Gastroesophageal sphincter (tissue), 4 donors: Measurements from ENCODE around the gene DNAAF1. TPM values are rescaled to one million over a fixed set of nuclear protein-coding genes. Genes with fewer than 3 reads are reported as not detected.

Experiments used
- ATAC-seq: fragments of 150-250 bp; one replicate; pipeline ENCODE4 v1.9.1; 2016; ENCODE audit warnings: mild to moderate bottlenecking, moderate library complexity
- H3K27ac ChIP-seq, 4 donors: fragments of 200-600 bp; sonication (generic) in 3 of 4; 1 replicate in 3 of 4; 2 replicates in 1 of 4; pipeline ENCODE4 v1.5.1; 2016 to 2019
- H3K27me3 ChIP-seq: fragments of 200-600 bp; sonication (generic); one replicate; pipeline ENCODE4 v1.5.1; 2019
- H3K36me3 ChIP-seq, 2 donors: fragments of 200-600 bp; sonication (generic); one replicate each; pipeline ENCODE4 v1.5.1; 2019; ENCODE audit warnings: control low read depth in 1 of 2
- H3K4me1 ChIP-seq, 3 donors: fragments of 200-600 bp; sonication (generic); 1 replicate in 2 of 3; 2 replicates in 1 of 3; pipeline ENCODE4 v1.5.1; 2016 to 2019; ENCODE audit warnings: control low read depth in 2 of 3
- H3K4me3 ChIP-seq, 2 donors: fragments of 200-600 bp; sonication (generic); one replicate each; pipeline ENCODE4 v1.5.1; 2019; ENCODE audit warnings: mild to moderate bottlenecking in 1 of 2, moderate library complexity in 1 of 2
- H3K9me3 ChIP-seq, 3 donors: fragments of 200-600 bp; sonication (generic); one replicate each; pipeline ENCODE4 v1.5.1; 2017 to 2019; ENCODE audit warnings: control low read depth in 2 of 3
- EP300 ChIP-seq: sonication (generic); formaldehyde crosslinking; IDR thresholded peaks from one replicate; pipeline ENCODE4 v1.6.1; 2017; ENCODE audit warnings: antibody characterized with exemption, mild to moderate bottlenecking
- POLR2A ChIP-seq, 2 donors: fragments of 450-650 bp; IDR thresholded peaks; one replicate each; pipeline ENCODE4 v1.6.1; 2017; ENCODE audit warnings: antibody characterized with exemption in 2 of 2, mild to moderate bottlenecking in 2 of 2, moderate library complexity in 1 of 2
- POLR2AphosphoS5 ChIP-seq: sonication (generic); formaldehyde crosslinking; IDR thresholded peaks from one replicate; pipeline ENCODE4 v1.6.1; 2017; ENCODE audit warnings: antibody characterized with exemption
- WGBS, 2 donors: methylation state at CpG; one replicate each; pipeline ENCODE4 v1.1.5; 2018; ENCODE audit warnings: low coverage in 1 of 2; 5-methylcytosine and 5-hydroxymethylcytosine counted together
- total RNA-seq, 4 donors: library from RNA; depleted of rRNA; stranded (reverse); fragments of >200 nt; gene quantifications; one replicate each; pipeline ENCODE4 v1.1.0, GENCODE V29; 2016
- TF ChIP-seq, protein P1 (sequence below), 4 experiments: fragments of 200-600 bp in 2 of 4; fragments of 450-650 bp in 2 of 4; sonication (generic) in 1 of 4; IDR thresholded peaks; one replicate each; pipeline ENCODE4 v1.5.1; 2017 to 2019; ENCODE audit warnings: antibody characterized with exemption in 4 of 4, mild to moderate bottlenecking in 2 of 4, moderate library complexity in 2 of 4

The DNAAF1 gene
- total RNA-seq, 4 donors from 2014 or later, result 0.27 TPM; not detected in 3

DNA sequence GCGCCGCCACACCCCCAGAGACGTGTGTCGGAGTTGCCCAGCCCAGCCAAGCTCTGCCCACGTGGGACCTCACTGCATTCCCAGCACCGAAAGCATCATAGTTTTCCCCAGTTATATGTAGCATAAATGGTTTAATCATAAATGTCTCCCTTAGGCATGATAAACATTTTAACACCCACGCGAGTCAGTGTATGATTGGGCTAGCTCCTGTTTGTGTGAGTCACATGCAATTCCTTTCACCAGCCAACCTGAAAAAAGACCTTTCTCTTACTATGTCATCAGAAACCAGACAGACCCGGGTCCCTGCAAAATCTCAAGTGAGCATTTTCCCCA lies 32.6 kb downstream of the DNAAF1 start:
- Histone ChIP-seq H3K4me1 (peaks cover 0 to 41% (median 21%) of the 10 kb centered on the region in 3 donors), H3K4me3 (no peak overlapping the region)
- peak; percentile 47 for ATAC-seq

DNA sequence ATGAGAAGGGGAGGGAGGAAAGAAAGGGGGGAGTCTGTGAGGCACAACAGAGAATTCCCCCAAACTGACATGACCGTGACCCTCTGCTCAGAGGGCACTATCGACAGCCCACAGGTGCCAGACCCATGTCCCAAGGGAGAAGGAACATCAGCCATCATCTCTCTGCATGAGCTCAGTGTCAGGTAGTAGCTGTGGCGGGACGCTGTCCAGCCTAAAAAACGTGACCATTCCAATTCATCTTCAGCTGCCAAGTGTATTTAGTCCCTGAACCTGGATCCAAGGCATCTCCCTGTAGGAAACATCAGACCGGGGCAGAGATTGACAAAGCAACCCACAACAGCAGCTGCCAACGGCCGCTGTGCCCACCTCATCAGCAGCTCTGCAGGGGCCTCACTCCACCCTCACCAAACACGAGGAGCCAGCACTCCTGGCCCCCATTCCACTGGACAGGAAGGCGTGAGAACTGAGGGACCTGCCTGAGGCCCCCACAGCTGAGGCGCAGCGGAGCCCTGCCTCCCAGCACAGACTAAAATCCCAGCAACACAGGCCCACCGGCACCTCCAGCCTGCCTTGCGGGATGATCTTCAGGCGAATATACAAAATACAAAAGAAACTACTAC lies 33.1 kb downstream of the DNAAF1 start:
- Histone ChIP-seq H3K36me3 (peaks cover 0 to 52% of the 10 kb centered on the region in 2 donors), H3K4me3 (no peak overlapping the region), H3K4me1 (peaks cover 0 to 43% (median 21%) of the 10 kb centered on the region in 3 donors), H3K9me3 (no peaks in the 10 kb centered on the region), H3K27me3 (no peaks in the 10 kb centered on the region), H3K27ac (peak overlapping the region in 3 of 4 donors; percentile 64 to 80 (median 76))
- peak; percentile 23 for ATAC-seq
- TF ChIP-seq, protein P1, sequence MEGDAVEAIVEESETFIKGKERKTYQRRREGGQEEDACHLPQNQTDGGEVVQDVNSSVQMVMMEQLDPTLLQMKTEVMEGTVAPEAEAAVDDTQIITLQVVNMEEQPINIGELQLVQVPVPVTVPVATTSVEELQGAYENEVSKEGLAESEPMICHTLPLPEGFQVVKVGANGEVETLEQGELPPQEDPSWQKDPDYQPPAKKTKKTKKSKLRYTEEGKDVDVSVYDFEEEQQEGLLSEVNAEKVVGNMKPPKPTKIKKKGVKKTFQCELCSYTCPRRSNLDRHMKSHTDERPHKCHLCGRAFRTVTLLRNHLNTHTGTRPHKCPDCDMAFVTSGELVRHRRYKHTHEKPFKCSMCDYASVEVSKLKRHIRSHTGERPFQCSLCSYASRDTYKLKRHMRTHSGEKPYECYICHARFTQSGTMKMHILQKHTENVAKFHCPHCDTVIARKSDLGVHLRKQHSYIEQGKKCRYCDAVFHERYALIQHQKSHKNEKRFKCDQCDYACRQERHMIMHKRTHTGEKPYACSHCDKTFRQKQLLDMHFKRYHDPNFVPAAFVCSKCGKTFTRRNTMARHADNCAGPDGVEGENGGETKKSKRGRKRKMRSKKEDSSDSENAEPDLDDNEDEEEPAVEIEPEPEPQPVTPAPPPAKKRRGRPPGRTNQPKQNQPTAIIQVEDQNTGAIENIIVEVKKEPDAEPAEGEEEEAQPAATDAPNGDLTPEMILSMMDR (IDR thresholded peaks at IDR 0.05), result no peak
- TF ChIP-seq POLR2AphosphoS5 (no peak), POLR2A (IDR thresholded peaks at IDR 0.05) (no peak), EP300 (no peak)
- 71 to 79% methylated on average over 5 of the region's 15 CpGs for WGBS, 2 donors

More for the DNA sequence above, 32.6 kb downstream of the DNAAF1 start:
- WGBS, 2 donors, result 4% methylated on average over 6 of the region's 9 CpGs; no CpG with 5 or more reads in 1 of the 2 donors
- peak overlapping the region in 3 of 4 donors; percentile 64 to 80 (median 76) for H3K27ac ChIP-seq
- H3K9me3 ChIP-seq, result no peaks in the 10 kb centered on the region
- peaks cover 0 to 46% of the 10 kb centered on the region in 2 donors for H3K36me3 ChIP-seq
- H3K27me3 ChIP-seq, result no peaks in the 10 kb centered on the region
- TF ChIP-seq POLR2AphosphoS5 (peak; percentile 44), POLR2A (IDR thresholded peaks at IDR 0.05) (no peak)

DNA sequence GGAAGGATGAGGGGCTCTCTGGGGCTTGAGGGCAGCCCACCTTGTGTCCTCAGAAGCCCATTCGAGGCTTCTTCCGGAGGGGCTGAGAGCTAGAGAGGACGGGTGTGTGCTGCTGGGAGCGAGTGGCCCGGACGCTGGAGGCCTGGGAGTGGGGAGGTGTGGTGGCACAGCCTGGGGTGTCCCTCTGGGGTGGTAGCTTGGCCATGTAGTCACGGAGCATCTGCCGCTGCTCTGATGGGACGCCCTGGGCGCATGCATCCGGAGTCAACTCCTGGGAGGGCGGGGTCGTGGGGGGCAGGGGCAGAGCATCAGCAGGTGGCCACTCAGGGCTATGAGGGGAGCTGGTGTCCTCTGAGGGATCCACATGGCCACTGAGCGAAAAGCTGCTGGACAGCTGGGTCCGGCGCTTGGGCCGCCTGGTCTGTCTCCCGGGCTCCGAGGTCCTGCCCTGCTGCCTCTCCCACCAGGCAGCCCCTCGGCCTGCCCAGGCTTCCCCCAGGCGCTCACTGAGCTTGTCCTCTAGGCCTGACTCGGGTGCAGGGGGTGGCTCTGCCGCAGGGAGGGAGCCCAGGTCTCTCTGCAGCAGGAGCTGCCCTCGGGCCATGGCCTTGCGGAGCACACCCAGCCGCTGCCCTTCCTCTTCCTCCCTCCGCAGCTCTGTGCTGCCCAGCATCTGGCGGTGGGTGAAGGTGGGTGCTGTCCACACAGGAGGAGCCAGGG lies 33.9 kb downstream of the DNAAF1 start:
- peaks cover 0 to 60% of the 10 kb centered on the region in 2 donors for H3K36me3 ChIP-seq
- WGBS, 2 donors, result 100% methylated on average over 1 of the region's 28 CpGs; no CpG with 5 or more reads in 1 of the 2 donors
- H3K4me3 ChIP-seq, result no peak overlapping the region

DNA sequence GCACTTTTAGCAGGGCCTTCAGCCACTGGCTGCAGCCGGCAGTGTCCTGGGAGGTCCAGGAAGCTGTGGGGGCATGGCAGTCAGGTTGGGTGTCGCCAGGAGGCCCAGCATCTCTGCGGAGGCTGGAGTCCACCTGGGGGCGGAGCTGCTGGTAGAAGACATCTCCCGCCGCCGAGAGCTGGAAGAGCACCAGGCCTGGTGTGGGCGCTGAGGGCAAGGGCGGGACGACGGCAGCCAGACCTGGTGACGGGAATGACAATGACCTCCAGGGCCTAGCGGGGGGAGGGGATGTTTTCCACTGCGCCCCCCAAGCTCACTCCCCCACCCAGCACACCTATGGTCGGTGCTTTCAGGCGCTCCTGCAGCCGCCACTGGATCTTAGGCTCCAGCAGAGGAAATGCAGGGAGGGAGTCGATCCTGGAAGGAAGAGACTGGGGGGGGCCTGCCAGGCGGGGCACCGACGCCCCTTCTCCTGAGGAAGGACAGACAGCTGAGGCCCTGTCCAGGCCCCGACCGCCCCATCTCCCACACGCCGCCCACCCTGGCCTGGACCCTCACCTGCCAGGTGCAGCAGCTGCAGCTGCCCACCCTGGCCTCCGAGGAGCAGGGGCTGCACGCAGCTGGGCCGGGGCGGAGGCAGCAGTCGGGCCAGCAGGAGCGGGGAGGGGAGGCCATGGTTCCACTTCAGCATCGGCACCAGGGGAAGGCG lies 34.7 kb downstream of the DNAAF1 start:
- H3K36me3 ChIP-seq, result peaks cover 0 to 67% of the 10 kb centered on the region in 2 donors

More for the DNA sequence above, 33.9 kb downstream of the DNAAF1 start:
- TF ChIP-seq POLR2AphosphoS5 (no peak), EP300 (no peak), POLR2A (IDR thresholded peaks at IDR 0.05) (no peak)
- peak overlapping the region in 2 of 4 donors; percentile 64 to 76 for H3K27ac ChIP-seq
- H3K4me1 ChIP-seq, result peaks cover 0 to 51% (median 21%) of the 10 kb centered on the region in 3 donors
- no peak for ATAC-seq
- H3K27me3 ChIP-seq, result no peaks in the 10 kb centered on the region
- H3K9me3 ChIP-seq, result no peaks in the 10 kb centered on the region

DNA sequence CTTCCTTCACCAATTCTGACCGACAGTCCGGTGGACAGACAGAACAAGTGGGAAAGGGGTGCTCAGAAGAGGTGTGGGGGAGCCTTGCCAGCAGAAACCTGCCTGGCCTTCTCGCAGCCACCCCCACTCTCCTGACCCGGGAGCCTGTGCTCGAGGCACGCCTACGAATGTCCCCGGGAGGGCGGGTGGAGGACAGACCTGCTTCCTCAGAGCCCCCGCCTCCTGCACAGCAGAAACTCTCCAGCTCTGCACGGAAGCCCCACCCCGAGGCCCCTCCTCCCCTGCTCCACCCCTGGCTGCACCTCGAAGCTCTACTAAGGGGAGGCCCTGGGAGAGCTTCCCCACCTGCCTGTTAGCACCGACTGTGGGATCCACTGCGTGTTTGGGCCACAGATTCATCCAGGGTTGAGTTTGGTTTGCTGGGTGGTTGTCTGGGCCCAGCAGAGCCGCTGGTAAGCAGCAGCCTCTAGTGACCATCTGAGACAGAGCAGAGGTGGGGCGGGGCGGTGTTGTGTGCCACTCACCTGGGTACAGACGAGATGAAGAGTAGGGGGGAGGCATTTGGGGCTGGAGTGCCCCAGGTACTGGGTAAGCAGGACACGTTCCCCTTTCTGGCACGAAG lies 35.5 kb downstream of the DNAAF1 start:
- Histone ChIP-seq H3K4me3 (no peak overlapping the region), H3K4me1 (peaks cover 0 to 55% (median 21%) of the 10 kb centered on the region in 3 donors), H3K9me3 (no peaks in the 10 kb centered on the region), H3K36me3 (peaks cover 0 to 71% of the 10 kb centered on the region in 2 donors), H3K27me3 (no peaks in the 10 kb centered on the region), H3K27ac (peak overlapping the region in 1 of 4 donors; percentile 38)
- no peak for TF ChIP-seq EP300
- TF ChIP-seq POLR2A (IDR thresholded peaks at IDR 0.05), result no peak
- no peak for TF ChIP-seq POLR2AphosphoS5
- TF ChIP-seq, protein P1 (IDR thresholded peaks at IDR 0.05), result no peak
- no peak for ATAC-seq
- 93% methylated on average over 3 of the region's 21 CpGs; no CpG with 5 or more reads in 1 of the 2 donors for WGBS, 2 donors

More for the DNA sequence above, 34.7 kb downstream of the DNAAF1 start:
- peak overlapping the region in 1 of 4 donors; percentile 64 for H3K27ac ChIP-seq
- H3K27me3 ChIP-seq, result no peaks in the 10 kb centered on the region
- H3K9me3 ChIP-seq, result no peaks in the 10 kb centered on the region
- H3K4me1 ChIP-seq, result peaks cover 0 to 55% (median 21%) of the 10 kb centered on the region in 3 donors
- TF ChIP-seq POLR2A (IDR thresholded peaks at IDR 0.05) (no peak), POLR2AphosphoS5 (no peak), EP300 (no peak)
- TF ChIP-seq, protein P1 (IDR thresholded peaks at IDR 0.05), result no peak
- H3K4me3 ChIP-seq, result no peak overlapping the region
- 93% methylated on average over 6 of the region's 33 CpGs; no CpG with 5 or more reads in 1 of the 2 donors for WGBS, 2 donors
- no peak for ATAC-seq
